Ovary (tissue), 3 donors: Measurements from ENCODE around the gene GLYATL3.

ENCODE experiments used
- POLR2A ChIP-seq: fragments of 450-650 bp; IDR thresholded peaks from one replicate; pipeline ENCODE4 v1.6.1; 2017; ENCODE audit warnings: antibody characterized with exemption, mild to moderate bottlenecking, moderate library complexity
- TF ChIP-seq, protein P1 (sequence below), 3 donors: fragments of 450-650 bp in 2 of 3; fragments of 200-600 bp in 1 of 3; IDR thresholded peaks; one replicate each; pipeline versions ENCODE4 v1.5.1 to v1.8.0; 2016 to 2022; ENCODE audit warnings: antibody characterized with exemption in 3 of 3, mild to moderate bottlenecking in 1 of 3
- donor health status: DM: no; HTN: no; CAD: no.

DNA sequence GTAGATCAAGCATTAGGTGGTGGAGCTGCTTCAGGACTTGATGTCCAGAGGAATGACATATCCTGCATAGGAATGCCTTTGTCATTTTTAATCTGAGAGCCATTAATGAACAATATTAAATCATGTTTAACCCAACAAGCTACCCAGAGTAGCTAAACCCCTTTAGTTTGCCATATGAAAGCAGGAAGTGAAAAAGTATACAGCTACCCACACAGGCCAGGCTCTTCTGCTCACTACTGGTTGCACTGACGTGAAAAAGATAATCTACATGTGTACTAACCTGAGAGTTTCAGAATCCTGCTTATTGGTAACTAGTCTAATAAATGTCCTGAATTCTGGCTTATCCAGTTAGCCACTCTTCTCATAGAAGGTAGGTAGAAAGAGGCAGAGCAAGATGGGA, 19.9 kb downstream of the GLYATL3 start:
- TF ChIP-seq, protein P1, sequence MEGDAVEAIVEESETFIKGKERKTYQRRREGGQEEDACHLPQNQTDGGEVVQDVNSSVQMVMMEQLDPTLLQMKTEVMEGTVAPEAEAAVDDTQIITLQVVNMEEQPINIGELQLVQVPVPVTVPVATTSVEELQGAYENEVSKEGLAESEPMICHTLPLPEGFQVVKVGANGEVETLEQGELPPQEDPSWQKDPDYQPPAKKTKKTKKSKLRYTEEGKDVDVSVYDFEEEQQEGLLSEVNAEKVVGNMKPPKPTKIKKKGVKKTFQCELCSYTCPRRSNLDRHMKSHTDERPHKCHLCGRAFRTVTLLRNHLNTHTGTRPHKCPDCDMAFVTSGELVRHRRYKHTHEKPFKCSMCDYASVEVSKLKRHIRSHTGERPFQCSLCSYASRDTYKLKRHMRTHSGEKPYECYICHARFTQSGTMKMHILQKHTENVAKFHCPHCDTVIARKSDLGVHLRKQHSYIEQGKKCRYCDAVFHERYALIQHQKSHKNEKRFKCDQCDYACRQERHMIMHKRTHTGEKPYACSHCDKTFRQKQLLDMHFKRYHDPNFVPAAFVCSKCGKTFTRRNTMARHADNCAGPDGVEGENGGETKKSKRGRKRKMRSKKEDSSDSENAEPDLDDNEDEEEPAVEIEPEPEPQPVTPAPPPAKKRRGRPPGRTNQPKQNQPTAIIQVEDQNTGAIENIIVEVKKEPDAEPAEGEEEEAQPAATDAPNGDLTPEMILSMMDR (IDR thresholded peaks at IDR 0.05), result no peak
- no peak for TF ChIP-seq POLR2A
